Loucy (cell line): Measurements from ENCODE around the gene NKPD1.

Source experiments
- EZH2phosphoT487 ChIP-seq: fragments of 200-600 bp; IDR thresholded peaks from 2 replicates; pipeline ENCODE4 v1.6.1; 2018; ENCODE audit warnings: antibody characterized with exemption, mild to moderate bottlenecking, moderate library complexity, borderline replicate concordance
- TF ChIP-seq, protein P1 (sequence below): fragments of 200-600 bp; sonication (generic); conservative IDR thresholded peaks from 2 replicates; pipeline ENCODE4 v1.5.1; 2014; ENCODE audit warnings: mild to moderate bottlenecking, antibody characterized with exemption, low read length

- TF ChIP-seq, protein P1, sequence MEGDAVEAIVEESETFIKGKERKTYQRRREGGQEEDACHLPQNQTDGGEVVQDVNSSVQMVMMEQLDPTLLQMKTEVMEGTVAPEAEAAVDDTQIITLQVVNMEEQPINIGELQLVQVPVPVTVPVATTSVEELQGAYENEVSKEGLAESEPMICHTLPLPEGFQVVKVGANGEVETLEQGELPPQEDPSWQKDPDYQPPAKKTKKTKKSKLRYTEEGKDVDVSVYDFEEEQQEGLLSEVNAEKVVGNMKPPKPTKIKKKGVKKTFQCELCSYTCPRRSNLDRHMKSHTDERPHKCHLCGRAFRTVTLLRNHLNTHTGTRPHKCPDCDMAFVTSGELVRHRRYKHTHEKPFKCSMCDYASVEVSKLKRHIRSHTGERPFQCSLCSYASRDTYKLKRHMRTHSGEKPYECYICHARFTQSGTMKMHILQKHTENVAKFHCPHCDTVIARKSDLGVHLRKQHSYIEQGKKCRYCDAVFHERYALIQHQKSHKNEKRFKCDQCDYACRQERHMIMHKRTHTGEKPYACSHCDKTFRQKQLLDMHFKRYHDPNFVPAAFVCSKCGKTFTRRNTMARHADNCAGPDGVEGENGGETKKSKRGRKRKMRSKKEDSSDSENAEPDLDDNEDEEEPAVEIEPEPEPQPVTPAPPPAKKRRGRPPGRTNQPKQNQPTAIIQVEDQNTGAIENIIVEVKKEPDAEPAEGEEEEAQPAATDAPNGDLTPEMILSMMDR, result no peak
- TF ChIP-seq EZH2phosphoT487, result no peak
Observed at GRCh38 chr19:45130236-45130635, 30.5 kb downstream of the NKPD1 start.
